GM12872 (cell line): ENCODE data around the gene LRIG1.

Experiments used
- TF ChIP-seq, protein P1 (sequence below): IDR thresholded peaks from 3 replicates; pipeline ENCODE4 v1.5.1; 2011; ENCODE audit warnings: low read depth, mild to moderate bottlenecking, low read length, moderate library complexity; ENCODE audit not compliant: insufficient read depth

The LRIG1 gene

DNA sequence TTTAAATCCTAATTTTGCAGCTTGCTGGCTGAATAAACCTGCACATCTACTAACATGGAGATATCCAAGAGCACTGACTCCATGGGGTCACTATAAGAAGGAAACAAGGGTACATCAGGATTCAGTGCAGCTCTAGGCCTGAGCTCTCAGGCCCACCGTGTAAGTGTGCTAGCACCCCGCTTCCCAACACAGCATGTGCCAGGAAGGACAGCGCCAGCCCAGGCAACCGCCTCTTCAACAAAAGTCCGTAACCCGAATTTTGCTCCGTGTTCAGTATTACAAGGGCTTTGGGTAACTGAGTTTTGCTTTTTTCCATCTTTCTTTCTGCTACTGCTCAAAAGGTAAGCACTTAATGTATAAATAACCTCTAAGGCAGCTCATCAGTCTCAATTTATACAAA is 89.8 kb downstream of the LRIG1 start:
- TF ChIP-seq, protein P1, sequence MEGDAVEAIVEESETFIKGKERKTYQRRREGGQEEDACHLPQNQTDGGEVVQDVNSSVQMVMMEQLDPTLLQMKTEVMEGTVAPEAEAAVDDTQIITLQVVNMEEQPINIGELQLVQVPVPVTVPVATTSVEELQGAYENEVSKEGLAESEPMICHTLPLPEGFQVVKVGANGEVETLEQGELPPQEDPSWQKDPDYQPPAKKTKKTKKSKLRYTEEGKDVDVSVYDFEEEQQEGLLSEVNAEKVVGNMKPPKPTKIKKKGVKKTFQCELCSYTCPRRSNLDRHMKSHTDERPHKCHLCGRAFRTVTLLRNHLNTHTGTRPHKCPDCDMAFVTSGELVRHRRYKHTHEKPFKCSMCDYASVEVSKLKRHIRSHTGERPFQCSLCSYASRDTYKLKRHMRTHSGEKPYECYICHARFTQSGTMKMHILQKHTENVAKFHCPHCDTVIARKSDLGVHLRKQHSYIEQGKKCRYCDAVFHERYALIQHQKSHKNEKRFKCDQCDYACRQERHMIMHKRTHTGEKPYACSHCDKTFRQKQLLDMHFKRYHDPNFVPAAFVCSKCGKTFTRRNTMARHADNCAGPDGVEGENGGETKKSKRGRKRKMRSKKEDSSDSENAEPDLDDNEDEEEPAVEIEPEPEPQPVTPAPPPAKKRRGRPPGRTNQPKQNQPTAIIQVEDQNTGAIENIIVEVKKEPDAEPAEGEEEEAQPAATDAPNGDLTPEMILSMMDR: no peak

DNA sequence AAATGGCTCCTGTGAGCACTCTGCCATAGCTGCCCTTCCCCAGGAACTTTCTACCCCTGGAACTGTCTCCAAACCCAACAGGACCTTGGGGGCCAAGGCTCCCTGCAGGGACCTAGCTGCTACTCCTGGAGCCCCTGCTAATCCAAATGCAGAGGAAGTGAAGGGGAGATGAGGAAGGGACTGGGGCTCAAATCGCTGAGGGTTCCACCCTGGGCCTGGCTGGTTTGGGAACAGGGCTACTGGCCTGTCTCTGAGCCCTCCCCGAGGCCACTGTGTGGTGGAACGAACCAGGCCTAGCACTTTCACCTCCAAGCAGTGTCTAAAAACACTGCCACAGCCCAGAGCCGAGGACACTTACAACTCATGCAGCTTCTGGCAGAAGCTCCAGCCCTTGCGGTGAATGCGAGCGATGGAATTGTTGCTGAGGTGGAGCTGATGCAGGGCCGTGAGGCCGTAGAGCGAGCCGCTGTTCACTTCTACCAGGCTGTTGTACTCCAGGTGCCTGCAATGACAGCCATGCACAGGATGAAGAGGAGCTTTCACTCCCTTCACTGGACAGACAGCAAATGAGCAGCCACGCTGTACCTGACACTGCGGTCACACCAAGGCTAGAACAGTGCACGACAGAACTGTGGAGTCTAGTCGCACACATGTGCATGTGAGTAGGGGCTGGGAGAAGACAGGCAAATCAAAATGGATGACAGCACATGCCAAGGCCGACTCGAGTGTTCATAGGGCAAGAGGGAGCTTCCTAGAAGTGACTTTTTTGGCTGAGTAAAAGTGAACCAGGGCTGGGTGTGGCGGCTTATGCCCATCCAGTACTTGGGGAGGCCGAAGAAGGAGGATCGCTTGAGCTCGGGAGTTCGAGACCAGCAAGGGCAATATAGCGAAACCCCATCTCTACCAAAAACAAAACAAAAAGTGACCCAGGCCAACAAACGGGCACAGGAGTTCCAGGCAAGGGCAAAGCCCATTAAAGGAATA is 90.8 kb downstream of the LRIG1 start:
- TF ChIP-seq, protein P1: no peak

DNA sequence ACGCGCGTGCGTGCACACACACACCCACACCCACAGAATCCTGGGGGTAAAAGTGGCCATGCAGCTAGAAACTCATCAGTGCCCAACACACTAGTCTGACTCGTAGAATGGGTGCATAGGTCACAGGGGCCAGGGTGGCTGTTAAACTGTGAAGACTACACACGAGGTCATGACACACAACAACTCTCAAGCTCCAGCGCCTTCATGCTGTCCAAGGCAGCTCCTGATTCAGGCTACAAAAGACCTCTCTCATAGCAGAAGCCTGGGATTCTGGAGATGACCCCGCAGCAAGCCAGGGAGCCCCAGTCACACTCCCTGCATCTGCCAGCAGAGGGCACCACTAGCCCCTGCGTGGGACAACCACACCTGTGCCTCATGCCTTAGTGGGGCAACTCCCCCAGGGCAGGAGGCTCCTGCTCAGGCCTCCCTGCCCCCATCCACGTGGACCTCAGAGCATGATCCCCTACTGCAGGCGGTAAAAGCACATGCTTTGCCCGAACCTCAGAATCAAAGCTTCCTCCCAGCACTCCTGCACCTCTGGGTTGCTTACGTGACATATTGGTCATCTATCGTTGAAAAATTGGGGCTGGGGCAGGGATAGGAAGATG is 93.1 kb downstream of the LRIG1 start:
- TF ChIP-seq, protein P1: peak; percentile 97

DNA sequence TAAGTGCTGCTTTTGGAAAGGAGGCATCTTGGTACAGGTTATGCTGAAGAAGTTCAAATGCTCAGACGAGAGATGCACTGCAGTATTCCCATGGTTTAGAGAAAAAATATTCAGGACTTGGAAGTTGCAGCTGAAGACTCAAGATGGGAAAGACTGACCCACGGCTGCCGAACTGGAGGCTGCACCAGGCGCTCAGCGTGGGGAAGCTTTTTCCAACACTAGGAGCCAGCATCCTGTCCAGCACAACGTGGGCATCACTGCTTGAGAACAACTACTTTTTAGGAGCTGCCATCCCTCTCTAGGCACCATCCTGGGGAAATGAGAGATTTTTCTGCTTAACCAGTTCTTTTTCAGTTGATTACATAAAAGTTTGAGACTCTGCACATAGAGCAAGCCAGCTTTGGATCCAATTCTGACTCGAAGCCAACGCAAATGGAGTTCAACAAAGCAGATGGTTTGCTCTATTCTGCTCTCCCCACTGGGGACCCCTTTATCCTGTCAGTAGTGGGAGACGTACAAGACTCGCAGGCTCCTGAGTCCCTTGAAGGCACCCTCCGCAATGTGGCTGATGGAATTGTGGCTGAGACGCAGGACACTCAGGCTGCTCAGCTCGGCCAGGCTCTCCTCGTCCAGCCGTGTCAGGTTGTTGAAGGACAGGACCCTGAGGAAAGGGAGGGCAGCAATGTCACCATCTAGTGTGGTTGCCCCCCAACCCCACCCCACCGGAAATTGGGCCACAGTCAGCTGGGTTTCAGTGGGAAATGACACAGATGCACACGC is 93.8 kb downstream of the LRIG1 start:
- TF ChIP-seq, protein P1: no peak

DNA sequence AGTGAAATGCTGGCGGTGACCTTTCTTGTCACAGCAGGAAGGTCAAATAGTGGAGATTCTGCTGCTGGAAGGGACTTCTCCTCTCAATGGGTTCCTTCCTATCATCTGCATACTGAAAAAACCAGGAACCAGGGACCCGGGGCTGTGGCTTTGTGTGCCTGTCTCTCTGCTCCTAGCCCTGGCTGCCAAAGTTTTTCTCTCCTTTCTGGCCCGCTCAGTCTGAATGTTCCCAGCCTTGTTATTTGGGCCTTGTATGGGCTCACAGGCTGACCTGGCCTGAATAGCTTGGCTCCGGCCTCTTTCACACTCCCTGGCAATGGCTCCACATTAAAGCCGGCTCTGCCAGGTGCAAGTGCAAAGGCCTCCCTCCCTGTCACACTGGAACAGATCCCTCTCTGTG is 94.7 kb downstream of the LRIG1 start:
- TF ChIP-seq, protein P1: no peak

DNA sequence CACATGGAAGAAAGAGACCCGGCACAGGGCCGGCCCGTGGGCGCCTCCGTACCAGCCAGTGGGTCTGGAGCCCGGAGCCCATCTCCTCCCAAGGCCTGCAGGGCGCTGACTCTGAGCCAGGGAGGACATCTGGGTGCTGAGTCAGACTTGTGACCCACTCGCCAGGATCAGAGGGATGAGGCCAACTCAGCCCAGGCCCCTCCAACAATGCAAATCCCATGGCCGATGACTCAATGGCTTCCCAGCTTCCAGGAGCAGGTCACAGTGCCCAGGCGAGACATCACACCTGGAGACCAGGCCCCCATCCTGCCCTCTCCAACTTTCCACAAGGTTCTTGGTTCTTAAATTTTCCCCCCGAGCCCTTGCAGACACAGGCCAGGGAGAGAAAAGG is 95.1 kb downstream of the LRIG1 start:
- TF ChIP-seq, protein P1: no peak

DNA sequence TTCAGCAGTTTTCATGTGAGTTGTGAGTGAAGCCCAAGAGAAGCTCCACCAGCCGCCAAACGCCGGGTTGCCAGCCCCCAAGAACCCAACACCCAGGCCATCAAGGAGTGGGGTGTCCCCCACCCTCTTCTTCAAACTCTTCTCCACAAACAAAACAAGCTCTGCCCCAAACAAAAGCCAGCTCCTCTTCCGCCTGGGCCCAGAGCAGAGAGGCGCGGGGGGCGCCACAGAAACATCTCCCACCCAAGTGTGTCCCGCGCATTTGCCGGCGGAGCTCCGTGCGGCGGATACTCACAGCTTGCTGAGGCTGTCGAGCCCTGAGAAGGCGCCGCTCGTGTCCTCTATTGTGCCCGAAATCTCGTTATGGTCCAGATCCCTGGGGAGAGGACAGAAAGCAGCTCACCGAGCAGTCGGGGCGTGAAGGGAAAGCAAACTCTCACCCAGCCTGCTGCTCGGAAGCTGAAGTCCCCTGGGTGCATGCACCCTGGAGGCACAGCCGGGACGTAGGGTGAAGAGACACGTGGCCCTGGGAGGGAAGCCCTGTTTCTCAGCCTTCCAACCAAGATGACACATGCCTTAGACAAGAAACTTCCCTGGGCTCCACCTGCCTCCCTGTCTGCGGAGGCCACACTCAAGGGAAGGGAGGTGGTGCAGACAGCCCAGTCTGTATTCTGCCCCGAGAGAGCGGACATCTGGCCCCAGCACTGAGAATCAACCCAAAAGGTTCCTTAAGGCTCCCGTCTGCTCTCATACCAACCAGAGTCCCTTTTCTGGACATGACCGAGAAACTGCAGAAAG is 95.7 kb downstream of the LRIG1 start:
- TF ChIP-seq, protein P1: no peak
